Thyroid gland (tissue), 4 donors: ENCODE measurements around the gene SPATA20. TPM values are rescaled to one million over a fixed set of nuclear protein-coding genes. Genes with fewer than 3 reads are reported as not detected.

Experiments used
- DNase-seq, 2 donors: peaks; one replicate each; pipeline ENCODE4 v3.0.0-alpha.2; 2019
- H3K27ac ChIP-seq, 3 donors: fragments of 200-600 bp; sonication (generic); 1 replicate in 2 of 3; 2 replicates in 1 of 3; pipeline ENCODE4 v1.5.1; 2016 to 2019; ENCODE audit warnings: mild to moderate bottlenecking in 1 of 3, moderate library complexity in 1 of 3
- H3K27me3 ChIP-seq: fragments of 200-600 bp; sonication (generic); one replicate; pipeline ENCODE4 v1.5.1; 2019
- H3K36me3 ChIP-seq, 2 donors: fragments of 200-600 bp; sonication (generic); one replicate each; pipeline ENCODE4 v1.5.1; 2016 to 2019
- H3K4me1 ChIP-seq, 2 donors: fragments of 200-600 bp; sonication (generic); one replicate each; pipeline ENCODE4 v1.5.1; 2017 to 2019
- H3K4me3 ChIP-seq, 3 donors: fragments of 200-600 bp; sonication (generic); replicated peaks in 1 of 3; 1 replicate in 2 of 3; 2 replicates in 1 of 3; pipeline ENCODE4 v1.5.1; 2016; ENCODE audit warnings: mild to moderate bottlenecking in 1 of 3
- H3K9me3 ChIP-seq: fragments of 200-600 bp; sonication (generic); one replicate; pipeline ENCODE4 v1.5.1; 2017
- POLR2A ChIP-seq, 2 donors: fragments of 450-650 bp; IDR thresholded peaks; one replicate each; pipeline ENCODE4 v1.6.1; 2017; ENCODE audit warnings: antibody characterized with exemption in 2 of 2, mild to moderate bottlenecking in 2 of 2, moderate library complexity in 1 of 2
- WGBS, 2 donors: methylation state at CpG; one replicate each; pipeline ENCODE4 v1.1.5; 2017; 5-methylcytosine and 5-hydroxymethylcytosine counted together
- intact Hi-C: fragments of 100-400 bp; cut with DNase I; formaldehyde crosslinking; loops from one replicate; pipeline ENCODE4 v1.15.1; 2023
- total RNA-seq, 4 donors: library from RNA; depleted of rRNA; stranded (reverse); fragments of >200 nt; gene quantifications; one replicate each; pipeline ENCODE4 v1.2.3, GENCODE V29; 2016
- TF ChIP-seq, protein P1 (sequence below), 6 experiments: fragments of 200-600 bp in 3 of 6; fragments of 450-650 bp in 3 of 6; sonication (generic) in 3 of 6; IDR thresholded peaks; one replicate each; pipeline ENCODE4 v1.5.1; 2016 to 2019; ENCODE audit warnings: antibody characterized with exemption in 6 of 6, mild to moderate bottlenecking in 2 of 6, inconsistent platforms in 1 of 6, moderate library complexity in 1 of 6

Gene SPATA20
- total RNA-seq, 4 donors from 2014 or later, result 94.9 to 177 (median 125) TPM

DNA sequence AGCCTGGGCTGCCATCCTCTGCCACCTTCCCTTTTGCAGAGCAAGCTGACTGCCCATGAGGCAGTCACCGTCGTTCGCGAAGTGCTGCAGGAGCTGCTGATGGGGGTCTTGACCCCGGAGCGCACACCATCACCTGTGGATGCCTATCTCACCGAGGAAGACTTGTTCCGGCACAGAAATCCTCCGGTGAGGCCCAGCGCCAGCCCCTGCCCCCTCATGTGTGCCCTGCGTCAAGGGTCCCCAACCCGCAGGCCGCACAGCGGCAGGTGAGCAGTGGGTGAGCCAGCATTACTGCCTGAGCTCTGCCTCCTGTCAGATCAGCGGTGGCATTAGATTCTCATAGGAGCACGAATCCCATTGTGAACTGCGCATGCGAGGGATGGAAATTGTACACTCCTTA lies 22.1 kb upstream of the SPATA20 start:
- H3K27me3 ChIP-seq, result no peaks in the 10 kb centered on the region
- no peaks in the 10 kb centered on the region for H3K9me3 ChIP-seq
- WGBS, 2 donors, result 92 to 100% methylated on average over 11 to 18 of the region's 18 CpGs
- intact Hi-C loops, result no loop called here
- H3K4me3 ChIP-seq, result no peak overlapping the region
- TF ChIP-seq POLR2A (IDR thresholded peaks at IDR 0.05), result no peak
- TF ChIP-seq, protein P1, sequence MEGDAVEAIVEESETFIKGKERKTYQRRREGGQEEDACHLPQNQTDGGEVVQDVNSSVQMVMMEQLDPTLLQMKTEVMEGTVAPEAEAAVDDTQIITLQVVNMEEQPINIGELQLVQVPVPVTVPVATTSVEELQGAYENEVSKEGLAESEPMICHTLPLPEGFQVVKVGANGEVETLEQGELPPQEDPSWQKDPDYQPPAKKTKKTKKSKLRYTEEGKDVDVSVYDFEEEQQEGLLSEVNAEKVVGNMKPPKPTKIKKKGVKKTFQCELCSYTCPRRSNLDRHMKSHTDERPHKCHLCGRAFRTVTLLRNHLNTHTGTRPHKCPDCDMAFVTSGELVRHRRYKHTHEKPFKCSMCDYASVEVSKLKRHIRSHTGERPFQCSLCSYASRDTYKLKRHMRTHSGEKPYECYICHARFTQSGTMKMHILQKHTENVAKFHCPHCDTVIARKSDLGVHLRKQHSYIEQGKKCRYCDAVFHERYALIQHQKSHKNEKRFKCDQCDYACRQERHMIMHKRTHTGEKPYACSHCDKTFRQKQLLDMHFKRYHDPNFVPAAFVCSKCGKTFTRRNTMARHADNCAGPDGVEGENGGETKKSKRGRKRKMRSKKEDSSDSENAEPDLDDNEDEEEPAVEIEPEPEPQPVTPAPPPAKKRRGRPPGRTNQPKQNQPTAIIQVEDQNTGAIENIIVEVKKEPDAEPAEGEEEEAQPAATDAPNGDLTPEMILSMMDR (IDR thresholded peaks at IDR 0.05), result no peak
- H3K4me1 ChIP-seq, result peaks cover 11% of the 10 kb centered on the region in 2 donors
- H3K27ac ChIP-seq, result no peak overlapping the region
- no peak for DNase-seq
- H3K36me3 ChIP-seq, result no peaks in the 10 kb centered on the region

DNA sequence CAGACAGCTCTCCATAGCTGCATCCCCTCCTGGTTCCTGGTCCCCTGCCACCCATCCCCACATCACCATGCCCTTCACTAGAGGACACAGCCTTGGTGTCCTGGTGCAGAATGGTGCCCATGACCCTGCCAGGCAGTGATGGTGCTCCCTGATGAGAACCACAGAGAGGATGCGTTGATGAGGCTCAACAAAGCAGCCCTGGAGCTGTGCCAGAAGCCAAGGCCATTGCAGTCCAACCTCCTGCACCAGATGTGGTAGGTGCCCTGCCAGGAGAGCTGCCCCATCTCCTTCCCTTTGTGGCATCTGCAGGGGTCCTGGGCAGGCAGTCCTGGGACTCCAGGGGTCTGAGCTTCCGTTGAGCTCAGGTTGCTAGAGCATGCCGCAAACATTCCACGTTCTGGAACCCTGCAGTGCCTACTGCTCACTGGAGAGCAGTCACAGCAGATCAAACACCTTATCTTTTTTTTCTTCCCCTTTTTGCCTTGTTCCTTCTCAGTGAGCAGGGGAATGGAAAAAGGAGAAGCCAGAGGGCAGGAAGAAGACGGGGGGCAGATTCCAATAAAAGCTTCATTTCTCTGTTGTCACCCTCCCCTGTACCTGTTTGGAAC lies 19.7 kb upstream of the SPATA20 start:
- H3K4me3 ChIP-seq, result no peak overlapping the region
- intact Hi-C loops, result no loop called here
- peak overlapping the region; percentile 47 to 56 (median 49) for H3K27ac ChIP-seq
- H3K9me3 ChIP-seq, result no peaks in the 10 kb centered on the region
- H3K4me1 ChIP-seq, result peaks cover 14 to 17% of the 10 kb centered on the region in 2 donors
- peak in 1 of 2 donors; percentile 29 for DNase-seq
- WGBS, 2 donors, result 20 to 36% methylated on average over 5 of the region's 5 CpGs
- no peaks in the 10 kb centered on the region for H3K36me3 ChIP-seq
- H3K27me3 ChIP-seq, result no peaks in the 10 kb centered on the region
- TF ChIP-seq, protein P1 (IDR thresholded peaks at IDR 0.05), result no peak
- TF ChIP-seq POLR2A (IDR thresholded peaks at IDR 0.05), result no peak

DNA sequence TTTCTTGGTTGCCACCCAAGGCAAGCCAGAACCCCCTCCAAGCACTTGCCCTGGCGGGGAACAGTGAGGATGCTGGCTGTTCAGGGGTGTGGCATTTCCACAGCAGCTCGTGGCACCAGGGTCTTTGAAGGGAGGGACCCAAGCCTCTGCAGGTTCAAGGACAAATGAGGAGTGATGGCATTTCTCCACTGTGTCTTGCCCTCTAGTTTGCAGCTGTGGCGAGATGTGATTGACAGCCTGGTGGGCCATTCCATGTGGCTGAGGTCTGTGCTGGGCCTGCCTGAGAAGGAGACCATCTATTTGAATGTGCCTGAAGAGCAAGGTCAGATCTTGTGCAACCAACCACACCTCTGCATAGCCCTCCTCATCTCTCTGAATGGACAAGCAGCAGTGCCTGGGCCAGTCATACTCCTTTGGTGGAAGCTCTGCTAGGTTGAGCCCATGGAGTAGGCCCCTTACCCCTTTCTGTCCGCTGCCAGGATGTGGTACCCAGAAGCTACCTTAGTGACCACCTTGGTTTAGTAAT lies 19.0 kb upstream of the SPATA20 start:
- H3K4me1 ChIP-seq, result peaks cover 22 to 25% of the 10 kb centered on the region in 2 donors
- no peak overlapping the region for H3K4me3 ChIP-seq
- no peak for TF ChIP-seq POLR2A (IDR thresholded peaks at IDR 0.05)
- TF ChIP-seq, protein P1 (IDR thresholded peaks at IDR 0.05), result no peak
- H3K36me3 ChIP-seq, result no peaks in the 10 kb centered on the region
- no peaks in the 10 kb centered on the region for H3K9me3 ChIP-seq
- H3K27ac ChIP-seq, result peak overlapping the region; percentile 47 to 56 (median 49)
- H3K27me3 ChIP-seq, result no peaks in the 10 kb centered on the region
- 40 to 71% methylated on average over 2 to 4 of the region's 4 CpGs for WGBS, 2 donors
- DNase-seq, result no peak
- intact Hi-C loops, result no loop called here

DNA sequence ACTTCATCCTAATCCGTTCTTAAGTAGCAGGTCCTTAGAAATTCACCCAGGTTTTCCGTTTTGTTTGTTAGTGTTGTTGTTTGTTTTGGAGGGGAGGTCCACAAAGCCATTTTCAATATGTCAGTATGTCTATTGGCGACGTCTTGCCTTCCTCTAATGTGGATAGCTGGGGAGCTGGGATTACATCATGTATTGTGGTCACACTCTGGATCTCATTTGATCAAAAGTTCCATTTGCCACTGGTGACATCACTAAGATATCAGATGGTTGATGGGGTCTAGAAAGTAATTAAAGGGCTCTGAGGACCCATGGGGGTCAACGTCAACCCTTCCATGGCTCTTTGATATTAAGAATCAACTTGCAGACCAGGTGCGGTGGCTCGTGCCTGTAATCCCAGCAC lies 17.1 kb upstream of the SPATA20 start:
- no peak for DNase-seq
- no peaks in the 10 kb centered on the region for H3K27me3 ChIP-seq
- peaks cover 40 to 43% of the 10 kb centered on the region in 2 donors for H3K4me1 ChIP-seq
- no peak overlapping the region for H3K4me3 ChIP-seq
- H3K36me3 ChIP-seq, result no peaks in the 10 kb centered on the region
- intact Hi-C loops, result no loop called here
- 91 to 94% methylated on average over 7 of the region's 7 CpGs for whole genome bisulfite sequencing, 2 donors
- no peak for TF ChIP-seq POLR2A (IDR thresholded peaks at IDR 0.05)
- TF ChIP-seq, protein P1 (IDR thresholded peaks at IDR 0.05), result no peak
- H3K27ac ChIP-seq, result no peak overlapping the region
- H3K9me3 ChIP-seq, result no peaks in the 10 kb centered on the region

DNA sequence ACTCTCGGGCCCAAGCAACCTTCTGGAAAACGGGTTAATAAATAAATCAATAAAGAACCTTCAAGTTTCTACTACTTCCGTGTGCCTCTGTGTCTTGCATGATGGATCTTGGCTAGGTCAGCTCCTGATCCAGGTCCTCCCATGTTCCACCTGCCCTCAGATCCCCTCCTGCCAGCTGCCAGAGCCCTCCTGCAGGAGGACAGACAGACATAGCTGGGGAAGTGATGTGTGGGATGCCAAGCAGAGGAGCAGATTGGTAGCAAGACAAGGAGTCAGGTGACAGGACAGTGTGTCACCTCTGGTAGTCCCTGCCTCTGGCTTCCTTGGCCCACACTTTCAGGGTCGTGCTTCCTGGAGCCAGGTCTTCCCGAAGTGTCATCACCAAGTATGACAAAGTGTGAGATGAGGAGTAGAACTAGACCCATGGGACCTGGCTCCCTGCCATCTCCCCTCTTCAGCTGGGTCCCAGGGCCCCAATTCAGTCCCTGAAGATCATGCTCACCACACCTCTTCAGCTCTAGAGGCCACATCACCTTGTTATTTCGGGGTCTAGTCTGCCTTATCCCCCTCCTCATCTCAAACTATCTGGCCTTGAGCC lies 15.4 kb upstream of the SPATA20 start:
- H3K4me1 ChIP-seq, result peaks cover 40 to 44% of the 10 kb centered on the region in 2 donors
- H3K4me3 ChIP-seq, result no peak overlapping the region
- no peaks in the 10 kb centered on the region for H3K9me3 ChIP-seq
- no peak for DNase-seq
- TF ChIP-seq, protein P1 (IDR thresholded peaks at IDR 0.05), result no peak
- TF ChIP-seq POLR2A (IDR thresholded peaks at IDR 0.05), result no peak
- H3K27me3 ChIP-seq, result no peaks in the 10 kb centered on the region
- 47 to 64% methylated on average over 6 of the region's 6 CpGs for WGBS, 2 donors
- H3K36me3 ChIP-seq, result no peaks in the 10 kb centered on the region
- H3K27ac ChIP-seq, result no peak overlapping the region
- intact Hi-C loops, result no loop called here
